Activated CD8-positive, alpha-beta memory T cell treated with anti-CD3 and anti-CD28 coated beads for 1 hour (primary cell): ENCODE measurements around the gene TMEM259.

Experiments used
- DNase-seq, 2 donors: peaks; one replicate each; pipeline ENCODE4 v3.0.0-alpha.2; 2020; ENCODE audit warnings: low read depth in 1 of 2; ENCODE audit errors: extremely low read depth in 1 of 2

Gene TMEM259

DNA sequence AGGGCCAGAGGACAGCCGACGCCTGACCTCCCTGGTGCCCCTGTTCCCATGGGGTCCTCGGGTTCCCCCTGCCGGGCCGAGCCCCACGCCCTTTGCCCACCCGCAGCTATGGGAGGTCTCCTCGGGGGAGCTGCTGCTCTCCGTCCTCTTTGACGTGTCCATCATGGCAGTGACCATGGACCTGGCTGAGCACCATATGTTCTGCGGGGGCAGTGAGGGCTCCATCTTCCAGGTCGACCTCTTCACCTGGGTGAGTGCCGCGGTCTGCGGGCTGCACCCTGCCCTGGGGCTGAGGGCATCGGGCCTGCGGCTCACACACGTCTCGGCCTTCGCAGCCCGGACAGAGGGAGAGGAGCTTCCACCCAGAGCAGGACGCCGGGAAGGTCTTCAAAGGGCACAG lies 30.2 kb downstream of the TMEM259 start:
- no peak for DNase-seq

GRCh38 chr19:990119-990571 lies 30.8 kb downstream of the TMEM259 start:
- DNase-seq: no peak

DNA sequence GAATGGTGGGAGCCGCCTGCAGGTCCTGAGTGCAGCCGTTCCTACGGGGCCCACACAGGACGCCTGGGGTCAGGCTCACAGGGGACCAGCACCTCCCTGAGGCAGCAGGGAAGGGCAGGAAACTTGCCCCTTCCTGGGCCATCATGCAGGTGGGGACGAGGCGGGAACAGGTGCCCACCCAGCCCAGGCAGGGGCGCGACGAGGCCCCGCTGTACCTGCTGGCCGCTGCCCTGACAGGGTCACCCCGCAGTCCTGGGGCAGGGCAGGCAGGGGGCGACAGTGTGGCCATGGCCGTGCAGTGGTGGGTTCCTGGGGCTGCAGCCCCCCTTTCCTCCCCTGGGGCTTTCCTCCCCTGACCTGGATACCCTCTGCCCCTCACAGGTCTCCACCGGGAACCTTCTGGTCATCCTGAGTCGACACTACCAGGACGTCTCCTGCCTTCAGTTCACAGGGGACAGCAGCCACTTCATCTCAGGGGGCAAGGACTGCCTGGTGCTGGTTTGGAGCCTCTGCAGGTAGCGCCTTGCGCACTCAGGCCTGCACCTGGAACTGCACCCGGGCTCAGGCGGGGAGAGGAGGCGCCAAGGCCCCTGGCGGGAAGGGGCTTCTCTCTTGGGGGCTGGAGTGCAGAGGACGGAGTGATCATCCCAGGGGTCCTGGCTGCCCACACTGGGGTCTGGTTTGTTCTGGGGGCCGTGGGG lies 31.4 kb downstream of the TMEM259 start:
- no peak for DNase-seq

- no peak for DNase-seq
Observed at GRCh38 chr19:988510-988909, 32.4 kb downstream of the TMEM259 start.

- DNase-seq: no peak
Observed at GRCh38 chr19:988081-988480, 32.8 kb downstream of the TMEM259 start.

DNA sequence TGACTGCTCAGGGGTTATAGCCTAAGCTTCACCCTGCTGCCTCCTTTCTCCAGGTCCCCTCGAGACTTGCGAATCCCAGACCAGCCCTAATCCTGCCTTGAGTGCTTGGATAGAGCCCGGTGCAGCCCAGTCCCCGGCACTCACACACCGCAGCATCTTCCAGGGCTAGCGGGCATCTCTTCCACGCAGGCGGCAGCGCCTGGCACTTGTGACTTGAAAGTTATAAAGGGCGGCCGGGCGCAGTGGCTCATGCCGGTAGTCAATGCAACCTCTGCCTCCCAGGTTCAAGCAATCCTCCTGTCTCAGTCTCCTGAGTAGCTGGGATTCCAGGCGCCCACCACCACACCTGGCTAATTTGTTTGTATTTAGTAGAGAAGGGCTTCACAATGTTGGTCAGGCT lies 34.8 kb downstream of the TMEM259 start:
- no peak for DNase-seq

DNA sequence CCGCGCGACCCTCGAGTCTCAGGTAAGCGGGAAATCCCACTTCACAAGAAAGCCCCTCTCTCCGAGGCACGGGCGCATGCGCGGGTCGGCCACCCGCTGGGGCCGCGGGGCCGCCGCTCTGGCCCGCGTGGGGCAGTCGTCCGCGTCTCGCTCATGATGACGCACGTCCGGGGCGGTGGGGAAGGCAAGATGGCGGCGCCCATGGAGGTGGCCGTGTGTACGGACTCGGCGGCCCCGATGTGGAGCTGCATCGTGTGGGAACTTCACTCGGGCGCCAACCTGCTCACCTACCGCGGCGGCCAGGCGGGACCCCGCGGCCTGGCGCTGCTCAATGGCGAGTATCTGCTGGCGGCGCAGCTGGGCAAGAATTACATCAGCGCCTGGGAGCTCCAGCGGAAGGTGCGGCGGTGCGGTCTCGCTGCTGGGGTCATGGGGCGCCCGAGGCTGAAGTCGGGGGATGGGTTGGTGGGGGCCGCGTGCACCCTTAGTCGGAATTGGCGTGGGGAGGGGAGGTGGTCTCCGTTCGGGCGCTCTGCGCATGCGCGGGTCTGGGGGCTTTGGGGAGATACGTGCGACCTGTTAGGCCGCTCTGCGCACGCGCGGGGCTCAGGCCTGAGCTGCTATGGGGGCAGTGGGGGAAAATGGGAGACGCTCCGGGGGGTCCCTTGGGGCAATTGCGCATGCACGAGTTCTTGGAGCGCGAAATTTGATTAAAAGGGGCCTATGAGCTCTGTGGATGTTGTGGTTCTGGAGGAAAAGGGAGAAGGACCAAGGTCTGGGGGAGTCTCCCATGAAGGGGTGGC lies 36.6 kb downstream of the TMEM259 start, which contains the start of gene WDR18:
TSS of gene WDR18 (plus strand) at position 181 of the 803 bp plus-strand sequence. CDS start at position 190, 9 bp downstream.
- peak; percentile 72 to 87 for DNase-seq

DNA sequence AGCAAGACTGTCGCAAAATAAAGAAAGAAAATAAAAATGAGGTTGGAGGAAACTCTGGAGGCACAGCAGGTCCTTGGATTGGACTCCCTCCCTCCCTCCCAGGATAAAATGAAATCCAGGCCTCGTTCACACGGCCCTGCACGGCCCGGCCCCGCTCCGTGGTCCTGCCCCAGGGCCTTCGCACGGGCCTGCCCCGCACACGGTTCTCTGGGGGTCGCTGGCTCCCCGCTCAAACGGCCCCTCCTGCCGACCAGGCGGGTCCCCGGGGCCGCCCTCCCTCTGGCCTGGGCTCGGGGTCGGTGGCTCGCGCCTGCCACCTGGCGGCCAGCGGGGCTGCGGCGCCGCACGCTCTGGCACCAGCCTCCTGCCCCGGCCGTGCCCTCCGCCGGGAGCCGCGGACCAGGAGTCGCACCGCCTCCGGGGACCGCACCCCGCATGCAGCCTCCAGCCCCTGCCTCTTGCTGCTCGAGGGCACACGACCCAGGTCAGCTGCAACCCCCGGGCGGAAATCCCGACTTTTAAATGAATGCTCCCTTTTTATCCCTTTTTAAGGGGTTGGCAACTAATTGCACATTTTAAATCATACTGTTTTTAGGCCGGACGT lies 38.3 kb downstream of the TMEM259 start:
- peak in 1 of 2 donors; percentile 70 for DNase-seq

DNA sequence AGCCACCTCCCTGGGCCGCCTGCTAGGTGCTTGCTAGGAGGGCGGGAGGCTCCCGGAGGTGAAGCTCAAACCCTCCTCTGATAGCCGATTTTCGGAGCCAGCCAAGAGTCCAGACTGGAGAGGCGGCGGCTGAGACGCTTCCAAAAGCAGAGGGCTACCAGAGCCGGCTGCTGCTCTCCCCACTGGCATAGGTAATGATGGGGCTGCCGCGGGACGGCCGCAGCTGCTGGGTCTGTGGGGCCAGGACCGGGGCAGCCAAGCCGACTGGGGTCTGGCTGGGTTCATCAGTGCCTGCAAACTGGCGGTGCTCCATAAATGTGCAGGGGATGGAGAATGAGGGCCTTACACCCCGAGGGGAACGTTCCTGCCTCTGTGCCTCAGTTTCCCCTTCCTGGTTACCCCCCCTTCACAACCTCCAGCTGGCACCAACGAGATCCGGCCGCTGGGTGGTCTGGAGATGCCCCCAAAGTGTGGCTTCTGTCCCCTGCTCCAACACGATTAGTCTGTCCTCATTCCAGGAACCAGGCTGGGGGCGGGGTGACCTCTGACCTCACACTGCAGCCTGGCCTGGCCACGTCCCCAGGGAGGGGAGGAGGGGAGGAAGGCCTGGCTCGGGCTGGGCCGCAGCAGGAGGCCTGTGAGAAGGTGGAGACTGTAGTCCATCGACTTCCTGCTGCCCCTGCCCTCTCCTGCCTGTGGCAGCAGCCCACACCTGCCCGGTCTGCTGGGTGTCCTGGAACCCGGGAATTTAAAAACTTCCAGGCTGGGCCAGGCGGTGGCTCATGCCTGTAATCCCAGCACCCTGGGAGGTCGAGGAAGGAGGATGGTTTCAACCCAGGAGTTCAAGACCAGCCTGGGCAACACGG lies 40.6 kb downstream of the TMEM259 start:
- no peak for DNase-seq

GRCh38 chr19:979318-979741 lies 41.6 kb downstream of the TMEM259 start:
- DNase-seq: no peak

GRCh38 chr19:977058-977464 lies 43.9 kb downstream of the TMEM259 start:
- no peak for DNase-seq

DNA sequence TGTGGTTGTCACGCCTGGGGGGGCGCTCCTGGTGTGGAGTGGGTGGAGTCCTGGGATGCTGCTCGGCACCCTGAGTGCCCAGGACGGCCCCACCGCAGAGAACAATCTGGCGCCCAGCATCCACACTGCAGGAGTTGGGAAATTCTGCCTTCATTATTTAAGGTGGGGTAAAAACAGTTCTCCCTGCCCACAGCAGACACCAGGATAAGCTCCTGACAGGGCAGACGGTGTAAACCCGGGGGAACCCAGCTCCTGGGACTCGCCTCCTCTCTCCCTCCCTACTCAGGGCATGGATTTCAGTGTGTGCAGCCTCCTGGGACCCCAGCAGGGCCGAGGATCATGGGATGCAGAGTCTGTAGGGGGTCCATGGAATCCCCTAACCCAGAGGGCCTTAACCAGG lies 44.4 kb downstream of the TMEM259 start:
- DNase-seq: no peak

- no peak for DNase-seq
Observed at GRCh38 chr19:974564-975257, 46.2 kb downstream of the TMEM259 start.

- no peak for DNase-seq
Observed at GRCh38 chr19:973726-974563, 47.0 kb downstream of the TMEM259 start.

DNA sequence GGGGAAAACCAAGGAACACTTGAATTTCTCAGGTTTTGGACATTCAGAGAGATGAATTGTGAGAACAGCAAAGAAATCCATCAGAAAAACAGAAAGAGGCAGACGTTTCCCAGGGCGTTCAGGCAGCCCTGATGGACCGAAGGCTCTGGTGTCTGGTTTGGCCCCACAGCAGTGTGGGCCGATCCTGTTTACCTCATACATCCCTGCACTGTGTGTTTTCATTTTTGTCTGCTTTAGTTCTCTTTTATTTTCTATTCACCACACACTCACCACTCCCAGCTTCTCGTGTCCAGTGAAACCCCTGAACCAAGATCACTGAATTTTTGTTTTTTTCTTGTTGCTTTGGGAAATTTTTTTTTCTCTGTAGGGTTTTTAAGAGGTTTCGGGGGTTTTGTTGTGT lies 48.6 kb downstream of the TMEM259 start:
- no peak for DNase-seq

DNA sequence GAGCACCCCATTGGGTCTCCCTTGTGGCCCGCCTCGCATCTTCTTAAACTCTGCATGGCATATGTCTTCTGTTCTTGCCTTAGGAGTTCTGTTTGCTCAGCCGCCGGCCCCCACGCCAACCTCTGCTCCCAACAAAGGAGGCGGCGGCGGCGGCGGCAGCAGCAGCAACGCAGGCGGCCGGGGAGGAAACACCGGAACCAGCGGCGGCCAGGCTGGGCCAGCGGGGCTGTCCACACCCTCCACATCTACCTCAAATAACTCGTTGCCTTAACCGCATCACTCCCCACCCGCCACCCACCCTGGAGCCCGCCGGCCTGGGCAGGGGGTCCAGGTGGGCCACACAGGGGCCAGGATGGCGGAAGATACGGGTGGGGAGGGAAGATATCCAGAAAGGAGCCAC lies 49.1 kb downstream of the TMEM259 start:
- no peak for DNase-seq

GRCh38 chr19:970695-971094 lies 50.2 kb downstream of the TMEM259 start:
- no peak for DNase-seq

- no peak for DNase-seq
Observed at GRCh38 chr19:966485-967088, 54.3 kb downstream of the TMEM259 start.
